Esophagus muscularis mucosa (tissue), 3 donors: ENCODE data around the gene PVR.

Experiments used
- POLR2A ChIP-seq: fragments of 450-650 bp; IDR thresholded peaks from one replicate; pipeline ENCODE4 v1.6.1; 2017; ENCODE audit warnings: antibody characterized with exemption, moderate library complexity, mild to moderate bottlenecking, low read depth
- POLR2AphosphoS5 ChIP-seq, 2 donors: sonication (generic); formaldehyde crosslinking; IDR thresholded peaks; one replicate each; pipeline ENCODE4 v1.6.1; 2017; ENCODE audit warnings: antibody characterized with exemption in 2 of 2
- TF ChIP-seq, protein P1 (sequence below), 3 experiments: fragments of 200-600 bp in 2 of 3; fragments of 450-650 bp in 1 of 3; sonication (generic) in 2 of 3; IDR thresholded peaks; one replicate each; pipeline ENCODE4 v1.5.1; 2017 to 2019; ENCODE audit warnings: antibody characterized with exemption in 3 of 3, mild to moderate bottlenecking in 2 of 3, moderate library complexity in 1 of 3

GRCh38 chr19:44701228-44701627 lies 57.5 kb downstream of the PVR start:
- TF ChIP-seq, protein P1, sequence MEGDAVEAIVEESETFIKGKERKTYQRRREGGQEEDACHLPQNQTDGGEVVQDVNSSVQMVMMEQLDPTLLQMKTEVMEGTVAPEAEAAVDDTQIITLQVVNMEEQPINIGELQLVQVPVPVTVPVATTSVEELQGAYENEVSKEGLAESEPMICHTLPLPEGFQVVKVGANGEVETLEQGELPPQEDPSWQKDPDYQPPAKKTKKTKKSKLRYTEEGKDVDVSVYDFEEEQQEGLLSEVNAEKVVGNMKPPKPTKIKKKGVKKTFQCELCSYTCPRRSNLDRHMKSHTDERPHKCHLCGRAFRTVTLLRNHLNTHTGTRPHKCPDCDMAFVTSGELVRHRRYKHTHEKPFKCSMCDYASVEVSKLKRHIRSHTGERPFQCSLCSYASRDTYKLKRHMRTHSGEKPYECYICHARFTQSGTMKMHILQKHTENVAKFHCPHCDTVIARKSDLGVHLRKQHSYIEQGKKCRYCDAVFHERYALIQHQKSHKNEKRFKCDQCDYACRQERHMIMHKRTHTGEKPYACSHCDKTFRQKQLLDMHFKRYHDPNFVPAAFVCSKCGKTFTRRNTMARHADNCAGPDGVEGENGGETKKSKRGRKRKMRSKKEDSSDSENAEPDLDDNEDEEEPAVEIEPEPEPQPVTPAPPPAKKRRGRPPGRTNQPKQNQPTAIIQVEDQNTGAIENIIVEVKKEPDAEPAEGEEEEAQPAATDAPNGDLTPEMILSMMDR (IDR thresholded peaks at IDR 0.05) = no peak
- no peak for TF ChIP-seq POLR2A
- no peak for TF ChIP-seq POLR2AphosphoS5 (IDR thresholded peaks at IDR 0.05)
